ENCODE measurements around the gene RABIF.

The RABIF gene

DNA sequence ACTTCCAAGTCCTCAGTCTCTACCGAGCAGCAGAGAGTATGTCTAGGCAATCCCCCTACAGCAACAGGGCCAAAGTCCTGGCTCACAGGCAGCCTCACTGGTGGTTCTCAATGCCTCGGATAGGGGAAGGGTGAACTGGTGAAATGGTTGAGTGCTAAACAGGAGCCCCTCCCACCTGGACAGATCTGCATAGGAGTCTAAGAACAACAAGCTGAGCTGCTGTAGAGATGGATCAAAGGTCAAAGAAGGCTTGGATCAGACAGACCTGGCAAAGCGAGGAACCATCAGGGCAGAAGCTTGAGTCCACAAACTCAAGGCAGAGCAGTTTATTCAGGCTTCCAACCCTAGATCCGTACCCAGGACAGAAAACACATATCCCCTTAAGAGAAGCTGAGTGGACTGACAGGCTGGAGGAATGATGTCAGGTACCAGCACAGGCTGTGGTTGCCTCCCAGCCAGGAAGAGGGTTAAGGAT lies 31.8 kb downstream of the RABIF start:
- H3K4me3 ChIP-seq, result no peak overlapping the region
- H3K9me3 ChIP-seq, result no peaks in the 10 kb centered on the region
- no peaks in the 10 kb centered on the region for H3K36me3 ChIP-seq
- H3K4me1 ChIP-seq, result peaks cover 0 to 11% (median 6%) of the 10 kb centered on the region in 4 donors
- H3K27ac ChIP-seq, result no peak overlapping the region
- DNase-seq, result no peak
- TF ChIP-seq, protein P1, sequence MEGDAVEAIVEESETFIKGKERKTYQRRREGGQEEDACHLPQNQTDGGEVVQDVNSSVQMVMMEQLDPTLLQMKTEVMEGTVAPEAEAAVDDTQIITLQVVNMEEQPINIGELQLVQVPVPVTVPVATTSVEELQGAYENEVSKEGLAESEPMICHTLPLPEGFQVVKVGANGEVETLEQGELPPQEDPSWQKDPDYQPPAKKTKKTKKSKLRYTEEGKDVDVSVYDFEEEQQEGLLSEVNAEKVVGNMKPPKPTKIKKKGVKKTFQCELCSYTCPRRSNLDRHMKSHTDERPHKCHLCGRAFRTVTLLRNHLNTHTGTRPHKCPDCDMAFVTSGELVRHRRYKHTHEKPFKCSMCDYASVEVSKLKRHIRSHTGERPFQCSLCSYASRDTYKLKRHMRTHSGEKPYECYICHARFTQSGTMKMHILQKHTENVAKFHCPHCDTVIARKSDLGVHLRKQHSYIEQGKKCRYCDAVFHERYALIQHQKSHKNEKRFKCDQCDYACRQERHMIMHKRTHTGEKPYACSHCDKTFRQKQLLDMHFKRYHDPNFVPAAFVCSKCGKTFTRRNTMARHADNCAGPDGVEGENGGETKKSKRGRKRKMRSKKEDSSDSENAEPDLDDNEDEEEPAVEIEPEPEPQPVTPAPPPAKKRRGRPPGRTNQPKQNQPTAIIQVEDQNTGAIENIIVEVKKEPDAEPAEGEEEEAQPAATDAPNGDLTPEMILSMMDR (IDR thresholded peaks at IDR 0.05), result no peak
- H3K27me3 ChIP-seq, result no peaks in the 10 kb centered on the region
- intact Hi-C loops (cut with DNase I; ENCODE audit: low total_unique reads), result no loop called here

DNA sequence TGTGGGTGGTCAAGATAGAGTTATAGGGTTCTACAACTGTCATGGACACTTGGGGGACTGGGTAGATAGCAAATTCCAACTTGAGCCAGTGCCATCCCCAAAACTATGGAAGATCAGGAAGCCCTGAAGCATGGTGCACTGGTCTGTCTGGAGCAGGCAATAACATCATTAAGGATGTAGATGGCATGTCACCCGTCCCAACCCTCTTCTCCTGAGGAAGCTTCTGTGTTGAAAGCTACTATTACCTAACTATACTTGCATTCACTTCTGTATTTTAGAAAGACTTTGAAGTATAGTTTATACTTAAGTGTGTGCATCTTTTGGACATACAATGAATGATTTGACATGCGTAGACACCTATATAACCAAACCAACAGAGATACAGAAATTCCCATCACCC lies 32.9 kb downstream of the RABIF start:
- no peak for DNase-seq
- Histone ChIP-seq H3K27me3 (no peaks in the 10 kb centered on the region), H3K4me3 (no peak overlapping the region), H3K4me1 (peaks cover 0 to 6% (median 4%) of the 10 kb centered on the region in 4 donors), H3K27ac (no peak overlapping the region), H3K9me3 (no peaks in the 10 kb centered on the region), H3K36me3 (no peaks in the 10 kb centered on the region)
- TF ChIP-seq, protein P1 (IDR thresholded peaks at IDR 0.05), result no peak
- intact Hi-C loops (cut with DNase I; ENCODE audit: low total_unique reads), result no loop called here

DNA sequence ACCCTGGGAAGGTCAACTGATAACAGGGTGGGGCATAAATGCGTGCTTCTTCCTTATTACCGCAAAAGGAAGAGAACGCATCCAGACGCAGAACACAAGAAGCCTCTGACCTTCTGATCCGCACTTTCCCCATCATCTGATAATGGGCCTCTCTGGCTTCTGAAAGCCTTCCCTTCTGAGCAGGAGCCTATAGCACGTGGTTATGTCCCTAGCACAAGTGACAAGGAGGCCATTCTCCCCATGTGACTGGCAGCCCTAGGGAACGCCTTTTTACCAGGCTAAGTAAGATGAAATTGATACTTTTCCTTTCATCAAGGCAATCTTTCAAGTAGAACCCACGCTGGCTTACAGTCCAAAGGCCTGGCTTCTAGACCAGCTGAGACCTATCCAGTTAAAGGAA lies 34.2 kb downstream of the RABIF start:
- no peaks in the 10 kb centered on the region for H3K36me3 ChIP-seq
- H3K4me1 ChIP-seq, result no peaks in the 10 kb centered on the region
- no peak overlapping the region for H3K27ac ChIP-seq
- no peaks in the 10 kb centered on the region for H3K9me3 ChIP-seq
- intact Hi-C loops (cut with DNase I; ENCODE audit: low total_unique reads), result no loop called here
- TF ChIP-seq, protein P1 (IDR thresholded peaks at IDR 0.05), result no peak
- no peak overlapping the region for H3K4me3 ChIP-seq
- DNase-seq, result no peak
- no peaks in the 10 kb centered on the region for H3K27me3 ChIP-seq

DNA sequence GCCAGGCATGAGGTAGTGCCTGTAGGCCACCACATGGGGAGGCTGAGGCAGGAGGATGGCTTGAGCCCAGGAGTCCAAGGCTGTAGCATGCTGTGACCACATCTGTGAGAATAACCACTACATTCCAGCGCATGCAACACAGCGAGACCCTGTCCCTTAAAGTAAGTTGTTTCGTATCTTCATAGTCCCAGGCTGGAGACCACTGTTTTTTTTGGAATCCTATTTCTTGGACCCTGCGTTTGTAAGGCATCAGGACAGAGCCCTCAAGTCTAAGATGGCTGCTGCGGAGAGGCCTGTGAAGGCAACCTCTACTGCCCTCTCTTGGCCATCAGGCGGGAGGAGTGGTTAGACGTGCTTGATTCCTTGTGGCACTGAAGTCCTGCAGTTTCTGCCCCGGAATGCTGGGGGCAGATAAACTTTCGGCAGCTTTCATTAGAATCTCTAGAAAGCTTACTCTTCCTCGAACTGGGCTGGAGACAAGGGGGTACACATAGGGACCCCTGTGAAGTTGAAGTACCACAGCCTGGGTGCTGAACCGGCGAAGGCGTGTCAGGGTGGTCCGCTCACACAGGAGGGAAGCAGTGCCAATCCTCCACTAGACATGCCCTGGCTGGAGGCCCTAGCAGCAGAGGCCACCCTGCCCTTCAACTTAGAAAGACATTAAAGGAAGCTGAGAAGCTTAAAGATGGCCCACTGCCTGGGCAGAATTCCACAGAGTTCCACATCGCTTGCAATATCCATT lies 36.6 kb downstream of the RABIF start:
- H3K27me3 ChIP-seq, result no peaks in the 10 kb centered on the region
- intact Hi-C loops (cut with DNase I; ENCODE audit: low total_unique reads), result no loop called here
- H3K36me3 ChIP-seq, result no peaks in the 10 kb centered on the region
- TF ChIP-seq, protein P1 (IDR thresholded peaks at IDR 0.05), result no peak
- no peak overlapping the region for H3K4me3 ChIP-seq
- H3K4me1 ChIP-seq, result no peaks in the 10 kb centered on the region
- H3K9me3 ChIP-seq, result no peaks in the 10 kb centered on the region
- no peak overlapping the region for H3K27ac ChIP-seq
- DNase-seq, result no peak

DNA sequence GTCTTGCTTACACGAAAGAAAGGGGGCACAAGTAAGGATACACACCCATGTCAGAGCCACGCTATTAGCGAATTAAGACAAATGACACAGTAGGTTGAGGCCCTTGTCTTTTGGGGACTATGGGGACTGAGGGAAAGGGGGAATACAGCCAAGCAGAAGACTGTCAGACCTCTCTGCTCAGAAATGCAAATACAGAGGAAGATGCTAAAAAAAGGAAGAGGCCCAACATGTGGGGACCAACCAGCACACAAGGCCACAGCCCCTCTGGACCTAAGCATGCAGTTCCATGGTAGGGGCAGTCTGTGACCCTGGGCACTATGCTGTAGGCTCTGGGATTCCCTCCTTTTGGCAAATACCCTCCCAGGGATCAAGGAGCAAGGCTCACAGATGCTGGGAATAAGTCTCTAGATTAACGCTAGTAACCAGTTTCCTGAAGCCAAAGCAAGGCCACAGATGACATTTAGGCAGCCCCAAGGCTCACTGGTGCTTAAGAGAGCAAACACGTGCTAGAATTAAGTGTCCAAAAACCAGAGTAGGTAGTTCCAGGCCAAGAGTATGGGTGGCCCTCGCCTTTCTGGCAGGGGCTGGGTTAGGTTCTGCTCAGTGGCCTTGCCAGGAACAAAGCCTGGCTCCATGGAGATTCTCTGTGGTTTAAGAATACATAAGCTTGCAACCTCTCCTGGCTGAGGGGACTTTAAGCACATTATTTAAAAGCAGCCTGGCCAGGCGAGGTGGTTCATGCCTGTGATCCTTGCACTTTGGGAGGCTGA lies 38.2 kb downstream of the RABIF start:
- intact Hi-C loops (cut with DNase I; ENCODE audit: low total_unique reads), result no loop called here
- peak in 1 of 2 donors; percentile 56 for DNase-seq

More for the DNA sequence above, 38.2 kb downstream of the RABIF start:
- TF ChIP-seq, protein P1 (IDR thresholded peaks at IDR 0.05), result no peak
- no peaks in the 10 kb centered on the region for H3K9me3 ChIP-seq
- no peaks in the 10 kb centered on the region for H3K36me3 ChIP-seq
- no peak overlapping the region for H3K4me3 ChIP-seq
- no peaks in the 10 kb centered on the region for H3K4me1 ChIP-seq
- no peak overlapping the region for H3K27ac ChIP-seq
- H3K27me3 ChIP-seq, result no peaks in the 10 kb centered on the region
